ENCODE measurements around the gene KCTD5. TPM values are rescaled to one million over a fixed set of nuclear protein-coding genes. Genes with fewer than 3 reads are reported as not detected.
"Not testable (repeated sequence)": the region's sequence is repeated elsewhere in the genome, so short reads cannot be mapped to it uniquely, and the experiment has no call there.

KCTD5 gene
- total RNA-seq, 1 donor from 2014 or later: 21.6 TPM

DNA sequence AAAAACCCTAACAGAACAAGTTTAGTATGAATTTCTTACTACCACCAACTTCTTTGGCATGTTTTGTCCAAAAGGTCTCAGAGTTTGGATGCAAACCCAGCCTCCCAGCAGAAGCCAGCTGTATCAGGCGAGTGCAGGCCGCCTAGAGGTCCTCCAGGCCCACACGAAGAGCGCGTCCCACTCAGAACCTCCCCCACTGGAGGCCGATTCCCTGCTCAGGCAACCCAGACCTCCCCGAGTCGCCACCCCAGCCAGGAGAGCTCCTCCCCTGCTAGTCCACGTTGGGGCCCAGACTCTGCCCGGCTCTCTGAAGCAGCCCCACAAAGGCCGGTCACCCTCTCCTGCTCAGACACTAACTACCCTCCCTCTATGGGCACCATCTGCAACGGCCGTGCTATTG is 28.4 kb upstream of the KCTD5 start:
- not testable (repeated sequence) for H4K20me1 ChIP-seq (ENCODE audit: low read depth); H3K79me2 ChIP-seq (ENCODE audit: low read depth); H3K4me2 ChIP-seq; H3K27me3 ChIP-seq; H3K36me3 ChIP-seq; H3F3A ChIP-seq (ENCODE audit: low read depth); DNase-seq (ENCODE audit: low spot score); H3K9ac ChIP-seq; H3K9me3 ChIP-seq (ENCODE audit: low read depth); H3K4me1 ChIP-seq; H3K4me1 Mint-ChIP-seq; H3K27ac Mint-ChIP-seq; H2AFZ ChIP-seq (replicated peaks); H3K4me3 ChIP-seq; H3K9me3 Mint-ChIP-seq; H3K36me3 Mint-ChIP-seq; H3K27me3 Mint-ChIP-seq (ENCODE audit: insufficient read depth, low read depth); H3K4me3 Mint-ChIP-seq; H3K27ac ChIP-seq

DNA sequence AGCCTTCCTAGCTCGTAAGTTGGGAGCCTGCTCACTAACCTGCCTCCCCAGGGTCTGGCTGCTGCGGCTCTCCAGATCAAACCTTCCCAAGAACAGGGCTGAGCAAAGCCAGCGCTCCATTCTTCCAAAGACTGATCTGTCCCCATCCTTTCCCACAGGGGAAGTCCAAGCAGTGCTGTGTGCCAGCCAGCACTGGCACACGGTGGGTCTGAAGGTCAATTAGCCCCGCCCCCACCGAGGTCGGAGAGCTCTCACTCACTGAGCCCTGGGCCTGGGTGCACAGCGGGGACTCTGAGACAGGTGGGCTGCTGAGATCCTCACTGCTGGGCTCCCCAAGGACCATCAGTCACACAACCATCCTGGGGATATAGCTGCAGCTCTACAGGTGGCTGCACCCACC is 27.4 kb upstream of the KCTD5 start:
- H3K27me3 Mint-ChIP-seq (ENCODE audit: insufficient read depth, low read depth); H3K36me3 Mint-ChIP-seq; H3K4me2 ChIP-seq; H3K9me3 Mint-ChIP-seq; H3K27me3 ChIP-seq; DNase-seq (ENCODE audit: low spot score); H3K9me3 ChIP-seq (ENCODE audit: low read depth); H3K4me1 Mint-ChIP-seq; H3K4me3 ChIP-seq; H3F3A ChIP-seq (ENCODE audit: low read depth); H4K20me1 ChIP-seq (ENCODE audit: low read depth); H3K4me1 ChIP-seq; H3K36me3 ChIP-seq; H3K27ac Mint-ChIP-seq; H2AFZ ChIP-seq (replicated peaks); H3K79me2 ChIP-seq (ENCODE audit: low read depth); H3K9ac ChIP-seq; H3K4me3 Mint-ChIP-seq; H3K27ac ChIP-seq: not testable (repeated sequence)

DNA sequence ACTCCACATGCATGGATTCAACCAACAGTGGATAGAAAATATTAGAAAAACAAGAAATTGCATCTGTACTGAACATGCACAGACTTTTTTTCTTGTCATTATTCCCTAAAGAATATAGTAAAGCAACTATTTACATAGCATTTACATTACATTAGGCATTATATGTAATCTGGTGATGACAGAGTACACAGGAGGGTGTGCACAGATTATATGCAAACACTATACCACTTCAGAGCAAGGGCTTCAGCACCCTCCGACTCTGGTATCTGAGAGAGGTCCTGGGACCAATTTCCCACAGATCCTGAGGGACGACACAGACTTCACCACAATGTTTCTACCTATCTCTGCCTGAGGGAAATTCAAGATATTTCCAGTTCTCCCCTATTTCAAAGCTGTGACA is 25.3 kb upstream of the KCTD5 start:
- Histone ChIP-seq H3K27ac (no peak overlapping the region), H3K36me3 (no peaks in the 10 kb centered on the region), H2AFZ (replicated peaks) (no peak overlapping the region), H3K9ac (no peak overlapping the region), H3K4me1 (no peaks in the 10 kb centered on the region), H4K20me1 (ENCODE audit: low read depth) (no peaks in the 10 kb centered on the region), H3K27me3 (no peaks in the 10 kb centered on the region), H3K4me3 (no peak overlapping the region), H3K9me3 (ENCODE audit: low read depth) (no peaks in the 10 kb centered on the region), H3F3A (ENCODE audit: low read depth) (no peaks in the 10 kb centered on the region), H3K4me2 (no peak overlapping the region), H3K79me2 (ENCODE audit: low read depth) (no peaks in the 10 kb centered on the region)
- Mint-ChIP-seq H3K36me3 (no peaks in the 10 kb centered on the region), H3K27ac (no peak overlapping the region), H3K4me3 (no peak overlapping the region), H3K27me3 (ENCODE audit: insufficient read depth, low read depth) (peaks cover 2% of the 10 kb centered on the region), H3K4me1 (no peaks in the 10 kb centered on the region), H3K9me3 (no peaks in the 10 kb centered on the region)
- TF ChIP-seq, protein P1, sequence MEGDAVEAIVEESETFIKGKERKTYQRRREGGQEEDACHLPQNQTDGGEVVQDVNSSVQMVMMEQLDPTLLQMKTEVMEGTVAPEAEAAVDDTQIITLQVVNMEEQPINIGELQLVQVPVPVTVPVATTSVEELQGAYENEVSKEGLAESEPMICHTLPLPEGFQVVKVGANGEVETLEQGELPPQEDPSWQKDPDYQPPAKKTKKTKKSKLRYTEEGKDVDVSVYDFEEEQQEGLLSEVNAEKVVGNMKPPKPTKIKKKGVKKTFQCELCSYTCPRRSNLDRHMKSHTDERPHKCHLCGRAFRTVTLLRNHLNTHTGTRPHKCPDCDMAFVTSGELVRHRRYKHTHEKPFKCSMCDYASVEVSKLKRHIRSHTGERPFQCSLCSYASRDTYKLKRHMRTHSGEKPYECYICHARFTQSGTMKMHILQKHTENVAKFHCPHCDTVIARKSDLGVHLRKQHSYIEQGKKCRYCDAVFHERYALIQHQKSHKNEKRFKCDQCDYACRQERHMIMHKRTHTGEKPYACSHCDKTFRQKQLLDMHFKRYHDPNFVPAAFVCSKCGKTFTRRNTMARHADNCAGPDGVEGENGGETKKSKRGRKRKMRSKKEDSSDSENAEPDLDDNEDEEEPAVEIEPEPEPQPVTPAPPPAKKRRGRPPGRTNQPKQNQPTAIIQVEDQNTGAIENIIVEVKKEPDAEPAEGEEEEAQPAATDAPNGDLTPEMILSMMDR (IDR thresholded peaks at IDR 0.05): no peak
- no peak for TF ChIP-seq EZH2 (IDR thresholded peaks at IDR 0.05)
- no peak for TF ChIP-seq EZH2phosphoT487 (IDR thresholded peaks at IDR 0.05)
- DNase-seq (ENCODE audit: low spot score): no peak

DNA sequence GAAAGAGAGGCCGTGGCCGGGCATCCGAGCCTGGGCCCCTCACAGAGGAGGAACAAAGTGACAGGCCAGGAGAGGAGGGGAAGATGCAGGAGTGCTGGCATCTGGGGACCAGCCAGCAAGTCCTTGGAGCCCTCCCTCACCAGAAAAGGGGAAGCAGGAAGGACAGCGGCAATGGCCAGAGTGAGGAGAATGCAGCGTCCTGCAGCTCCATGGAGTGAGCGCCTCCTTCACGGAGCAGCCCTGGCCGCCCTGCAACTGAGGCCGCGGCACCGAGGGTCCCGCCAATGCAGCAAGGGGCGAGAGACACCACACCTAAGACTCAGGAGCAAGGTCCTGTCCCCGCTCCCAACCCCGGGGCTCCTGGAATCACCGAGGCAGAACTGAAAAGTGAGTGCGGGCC is 24.5 kb upstream of the KCTD5 start:
- H3K4me1 Mint-ChIP-seq; H3K27me3 Mint-ChIP-seq (ENCODE audit: insufficient read depth, low read depth); H3K36me3 ChIP-seq; H3K9me3 ChIP-seq (ENCODE audit: low read depth); DNase-seq (ENCODE audit: low spot score); H3K9me3 Mint-ChIP-seq; H3K4me2 ChIP-seq; H3K4me3 ChIP-seq; H3K4me1 ChIP-seq; H3K79me2 ChIP-seq (ENCODE audit: low read depth); H3K9ac ChIP-seq; H3K27me3 ChIP-seq; H3K36me3 Mint-ChIP-seq; H3K4me3 Mint-ChIP-seq; H3F3A ChIP-seq (ENCODE audit: low read depth); H2AFZ ChIP-seq (replicated peaks); H4K20me1 ChIP-seq (ENCODE audit: low read depth); H3K27ac ChIP-seq; H3K27ac Mint-ChIP-seq: not testable (repeated sequence)

DNA sequence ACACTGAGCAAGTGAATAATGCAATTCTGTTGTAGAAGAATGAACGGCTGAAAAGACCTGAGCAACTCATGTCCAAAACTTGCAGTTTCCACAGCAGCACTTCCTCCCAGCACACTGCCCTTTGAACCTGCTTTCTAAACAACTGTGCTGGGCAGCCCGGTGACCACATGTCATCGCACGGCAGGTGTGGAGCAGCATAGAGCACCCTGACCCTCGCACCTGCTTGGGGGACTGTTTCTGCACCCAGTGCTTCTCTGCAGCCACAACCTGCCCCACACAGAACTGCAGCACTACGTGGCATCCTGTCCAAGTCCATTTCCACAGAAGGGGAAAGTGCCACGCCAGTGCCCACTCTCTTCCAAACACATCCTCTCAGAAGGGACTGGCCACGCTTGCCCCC is 22.8 kb upstream of the KCTD5 start:
- H3K27ac Mint-ChIP-seq, H3K4me2 ChIP-seq: not testable (repeated sequence)

DNA sequence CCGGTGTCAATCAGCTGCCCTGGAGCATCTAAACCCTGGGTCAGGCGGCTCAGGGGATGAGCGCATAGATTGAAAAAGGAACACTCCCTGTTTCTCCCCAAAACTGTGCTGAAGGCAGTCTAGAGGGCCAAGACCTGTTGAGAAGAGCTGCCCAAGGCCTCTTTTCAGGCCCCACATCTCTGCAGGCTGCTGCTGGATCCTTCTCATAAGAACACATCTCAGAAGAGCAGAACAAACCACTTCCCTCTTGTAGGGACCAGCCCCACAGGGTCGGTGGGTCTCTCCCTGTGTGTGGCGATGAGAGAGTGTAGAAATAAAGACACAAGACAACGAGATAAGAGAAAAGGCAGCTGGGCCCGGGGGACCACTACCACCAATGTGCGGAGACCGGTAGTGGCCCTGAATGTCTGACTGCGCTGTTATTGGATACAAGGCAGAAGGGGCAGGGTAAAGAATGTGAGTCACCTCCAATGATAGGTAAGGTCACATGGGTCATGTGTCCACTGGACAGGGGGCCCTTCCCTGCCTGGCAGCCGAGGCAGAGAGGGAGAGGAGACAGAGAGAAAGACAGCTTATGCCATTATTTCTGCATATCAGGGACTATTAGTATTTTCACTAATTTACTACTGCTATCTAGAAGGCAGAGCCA is 22.2 kb upstream of the KCTD5 start:
- not testable (repeated sequence) for H3F3A ChIP-seq (ENCODE audit: low read depth); H3K27ac ChIP-seq; H3K4me1 Mint-ChIP-seq; H3K9me3 Mint-ChIP-seq; H3K27me3 Mint-ChIP-seq (ENCODE audit: insufficient read depth, low read depth); H3K4me1 ChIP-seq; H3K36me3 Mint-ChIP-seq; H3K9ac ChIP-seq; H3K4me2 ChIP-seq; H3K27ac Mint-ChIP-seq; DNase-seq (ENCODE audit: low spot score); H3K4me3 ChIP-seq; H4K20me1 ChIP-seq (ENCODE audit: low read depth); H3K27me3 ChIP-seq; H3K9me3 ChIP-seq (ENCODE audit: low read depth); H3K4me3 Mint-ChIP-seq; H2AFZ ChIP-seq (replicated peaks); H3K79me2 ChIP-seq (ENCODE audit: low read depth); H3K36me3 ChIP-seq

More for the DNA sequence above, 22.8 kb upstream of the KCTD5 start:
- H3K9me3 Mint-ChIP-seq; H2AFZ ChIP-seq (replicated peaks); H3K9ac ChIP-seq; H3K4me3 Mint-ChIP-seq; H3K27me3 Mint-ChIP-seq (ENCODE audit: insufficient read depth, low read depth); H3K27ac ChIP-seq; H3K36me3 ChIP-seq; H3K4me1 ChIP-seq; H3K79me2 ChIP-seq (ENCODE audit: low read depth); H3K4me3 ChIP-seq; H4K20me1 ChIP-seq (ENCODE audit: low read depth); DNase-seq (ENCODE audit: low spot score); H3K4me1 Mint-ChIP-seq; H3F3A ChIP-seq (ENCODE audit: low read depth); H3K36me3 Mint-ChIP-seq; H3K9me3 ChIP-seq (ENCODE audit: low read depth); H3K27me3 ChIP-seq: not testable (repeated sequence)

Measured in neural progenitor cell (in vitro differentiated cells).